K562 (cell line): ENCODE measurements around the gene PTPN11. TPM values are rescaled to one million over a fixed set of nuclear protein-coding genes. Genes with fewer than 3 reads are reported as not detected.

Experiments
- ATAC-seq: fragments of 200-7000 bp; cut with Tn5 transposase; 3 replicates; pipeline ENCODE4 v1.9.1; 2020; ENCODE audit warnings: moderate library complexity
- BruUV-seq: library from RNA; stranded (reverse); fragments of 400-500 nt; replicated peaks from 2 replicates; lab custom pipeline; 2021; lab: Mats Ljungman, UMichigan
- CTCF ChIA-PET: fragments of 300-600 bp; formaldehyde crosslinking; extraction: SDS; loops from one replicate; lab custom pipeline; 2021; ENCODE audit warnings: low intra/inter-chr PET ratio; lab: Yijun Ruan, JAX
- POLR2A ChIA-PET: fragments of 300-600, 350-650 bp; sonication (Branson Sonifier 250); formaldehyde crosslinking; extraction: SDS; loops from one replicate; lab custom pipeline; 2021; ENCODE audit warnings: antibody characterized with exemption, inconsistent platforms; lab: Yijun Ruan, JAX
- DNase-seq, 4 experiments: peaks; one replicate each; pipeline versions ENCODE4 v3.0.0 to v3.0.0-alpha.2; 2011 to 2018; ENCODE audit warnings: low spot score in 3 of 4, mixed read lengths in 3 of 4; ENCODE audit errors: extremely low read depth in 1 of 4
- FAIRE-seq: peaks from 2 replicates; lab custom pipeline; 2011; peaks lifted over from hg19 to GRCh38; lab: Jason Lieb, UNC
- H2AFZ ChIP-seq: 2 replicates; pipeline ENCODE4 v1.6.0; 2011; ENCODE audit warnings: low read depth, low read length, control low read depth, inconsistent platforms
- H3K27ac ChIP-seq: fragments of 200-600 bp; 3 replicates; pipeline ENCODE4 v1.8.0; 2011; ENCODE audit warnings: low read depth, mild to moderate bottlenecking, control low read depth, inconsistent platforms, low read length, moderate library complexity, mixed read lengths; ENCODE audit errors: extremely low read depth
- H3K27me3 ChIP-seq, 2 experiments: fragments of 300-600 bp in 1 of 2; 2 replicates in 1 of 2; 3 replicates in 1 of 2; pipeline versions ENCODE4 v1.6.0 to v1.8.0; 2011; ENCODE audit warnings: inconsistent platforms in 2 of 2, low read length in 2 of 2, mild to moderate bottlenecking in 1 of 2, mixed read lengths in 1 of 2, moderate library complexity in 1 of 2; ENCODE audit not compliant: control insufficient read depth in 2 of 2, insufficient read depth in 2 of 2
- H3K36me3 ChIP-seq: fragments of 300-600 bp; 3 replicates; pipeline ENCODE4 v1.8.0; 2011; ENCODE audit warnings: mild to moderate bottlenecking, low read length, inconsistent platforms; ENCODE audit not compliant: control insufficient read depth, insufficient read depth
- H3K4me1 ChIP-seq, 2 experiments: fragments of 200-600 bp in 1 of 2; replicated peaks in 1 of 2; 2 replicates in 1 of 2; 3 replicates in 1 of 2; pipeline versions ENCODE4 v1.5.1 to v1.8.0; 2011; ENCODE audit warnings: inconsistent platforms in 2 of 2, low read length in 2 of 2, mild to moderate bottlenecking in 1 of 2, mixed read lengths in 1 of 2, moderate library complexity in 1 of 2; ENCODE audit not compliant: control insufficient read depth in 2 of 2, insufficient read depth in 2 of 2
- H3K4me2 ChIP-seq: 2 replicates; pipeline ENCODE4 v1.6.1; 2011; ENCODE audit warnings: low read length, control low read depth, inconsistent platforms, mixed read lengths; ENCODE audit not compliant: insufficient read depth
- H3K4me3 ChIP-seq: fragments of 200-600 bp; sonication (generic), shearing (Covaris generic); 2 replicates; pipeline ENCODE4 v1.5.1; 2016; ENCODE audit warnings: control low read depth, inconsistent platforms
- H3K79me2 ChIP-seq: fragments of 200-600 bp; 3 replicates; pipeline ENCODE4 v1.8.0; 2011; ENCODE audit warnings: low read length, inconsistent platforms; ENCODE audit not compliant: control insufficient read depth, insufficient read depth
- H3K9ac ChIP-seq, 2 experiments: 2 replicates each; pipeline versions ENCODE4 v1.6.0 to v1.6.1; 2011; ENCODE audit warnings: low read depth in 2 of 2, low read length in 2 of 2, control low read depth in 1 of 2, inconsistent platforms in 1 of 2, mild to moderate bottlenecking in 1 of 2, mixed read lengths in 1 of 2; ENCODE audit not compliant: insufficient read depth in 1 of 2
- H3K9me1 ChIP-seq: one replicate; pipeline ENCODE4 v1.6.0; 2011; ENCODE audit warnings: inconsistent platforms, mild to moderate bottlenecking, low read length, moderate library complexity; ENCODE audit not compliant: control insufficient read depth, insufficient read depth
- H3K9me3 ChIP-seq: replicated peaks from 2 replicates; pipeline ENCODE4 v1.5.1; 2011; ENCODE audit warnings: low read depth, low read length, inconsistent platforms; ENCODE audit not compliant: control insufficient read depth, insufficient read depth
- H4K20me1 ChIP-seq: replicated peaks from 2 replicates; pipeline ENCODE4 v1.6.1; 2011; ENCODE audit warnings: low read length, inconsistent platforms, mixed read lengths; ENCODE audit not compliant: control insufficient read depth, insufficient read depth
- MCM5 ChIP-seq: fragments of 450-650 bp; IDR thresholded peaks from 2 replicates; pipeline ENCODE4 v1.6.1; 2016; ENCODE audit warnings: low read depth
- NR2F6 ChIP-seq: fragments of 450-650 bp; formaldehyde crosslinking; IDR thresholded peaks from 2 replicates; pipeline ENCODE4 v1.4.0; 2020; ENCODE audit warnings: mild to moderate bottlenecking
- ZNF239 ChIP-seq: fragments of 250-450 bp; sonication (Bioruptor Pico); IDR thresholded peaks from 2 replicates; pipeline ENCODE4 v1.4.0; 2020; ENCODE audit warnings: mild to moderate bottlenecking
- WGBS: fragments of 100-300 bp; shearing (Covaris generic); methylation state at CpG from one replicate; pipeline ENCODE4 v1.1.6; 2016; ENCODE audit warnings: low coverage, mixed read lengths; ENCODE audit not compliant: insufficient coverage; ENCODE audit errors: missing lambda C conversion rate; 5-methylcytosine and 5-hydroxymethylcytosine counted together
- in situ Hi-C: fragments of 300-500 bp; cut with MboI; formaldehyde crosslinking; loops from 4 replicates; pipeline ENCODE4 v1.15.0; 2018; ENCODE audit warnings: inconsistent platforms, mixed read lengths
- intact Hi-C: fragments of 100-400 bp; cut with micrococcal nuclease; formaldehyde crosslinking; loops from 2 replicates; pipeline ENCODE4 v1.14.2; 2022
- polyA plus RNA-seq, 8 experiments: library from polyadenylated mRNA; depleted of rRNA in 4 of 8; stranded (reverse) in 5 of 8; unstranded in 3 of 8; fragments of >200 nt; fragmentation: Nextera tagmentation in 2 of 8; fragmentation: Illumina TruSeq in 1 of 8; extraction: Ambion mirVana in 2 of 8; extraction: Trizol in 1 of 8; gene quantifications; 2 replicates each; pipeline versions ENCODE4 v1.2.1 to v1.2.3, GENCODE V29; 2011 to 2014; ENCODE audit warnings: inconsistent platforms in 1 of 8, missing spikeins in 1 of 8
- total RNA-seq, 7 experiments: library from RNA; depleted of rRNA in 6 of 7; stranded (reverse); fragments of >200 nt in 6 of 7; fragmentation: Illumina TruSeq in 2 of 7; extraction: Trizol in 2 of 7; gene quantifications; 2 replicates each; pipeline versions ENCODE4 v1.2.1 to v1.2.3, GENCODE V29; 2011 to 2021; ENCODE audit warnings: low replicate concordance in 1 of 7
- TF ChIP-seq, protein P1 (sequence below): fragments of 200-600 bp; sonication (generic); IDR thresholded peaks from one replicate; pipeline ENCODE4 v1.6.1; 2012; ENCODE audit warnings: mild to moderate bottlenecking, low read depth, low read length, inconsistent platforms
- TF ChIP-seq, protein P2 (sequence below): fragments of 450-650 bp; IDR thresholded peaks from 2 replicates; pipeline ENCODE4 v1.6.1; 2016; ENCODE audit warnings: missing biosample characterization, missing genetic modification characterization

PTPN11 gene
- total and polyA plus RNA-seq, 9 of the 15 experiments (the other 6 are each of a cell fraction or from before 2014, with no cell fraction given), result 22.5 to 126 (median 79.7) TPM

DNA sequence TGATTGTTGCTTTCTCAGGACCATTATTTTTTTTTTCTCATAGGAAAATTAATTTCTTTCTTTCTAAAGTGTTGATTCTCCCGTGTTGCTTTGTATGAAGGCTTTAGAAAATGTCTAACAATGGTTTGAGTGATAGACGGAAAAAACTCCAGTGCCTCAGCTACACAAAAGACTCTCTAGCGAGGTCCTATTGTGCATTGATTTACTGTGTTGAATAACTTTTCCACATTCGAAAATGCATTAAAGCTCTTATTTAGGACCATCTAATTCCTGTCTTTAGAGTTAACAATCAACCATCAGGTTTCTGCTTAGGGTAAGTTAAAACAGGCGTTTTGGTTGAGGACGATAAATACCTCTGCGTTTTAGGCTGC lies 99.6 kb downstream of the PTPN11 start:
- in situ Hi-C loops, result no loop called here
- Histone ChIP-seq H4K20me1 (no peaks in the 10 kb centered on the region), H3K9me1 (no peaks in the 10 kb centered on the region), H3K4me1 (peaks cover 0 to 6% of the 10 kb centered on the region in 2 experiments; a peak in 2 of 5 replicates), H3K79me2 (no peaks in the 10 kb centered on the region), H2AFZ (no peak overlapping the region), H3K36me3 (no peaks in the 10 kb centered on the region), H3K9me3 (no peaks in the 10 kb centered on the region), H3K27me3 (peaks cover 12 to 17% of the 10 kb centered on the region in 2 experiments; a peak in 3 of 5 replicates), H3K4me3 (no peak overlapping the region), H3K4me2 (no peak overlapping the region), H3K9ac (no peak overlapping the region), H3K27ac (no peak overlapping the region)
- ATAC-seq (no peak), DNase-seq (no peak), FAIRE-seq (no peak)
- CTCF ChIA-PET, result no interaction called here
- WGBS, result 9% methylated on average over 7 of the region's 7 CpGs
- no TSS peak for BruUV-seq
- intact Hi-C loops, result no loop called here
- TF ChIP-seq, protein P1, sequence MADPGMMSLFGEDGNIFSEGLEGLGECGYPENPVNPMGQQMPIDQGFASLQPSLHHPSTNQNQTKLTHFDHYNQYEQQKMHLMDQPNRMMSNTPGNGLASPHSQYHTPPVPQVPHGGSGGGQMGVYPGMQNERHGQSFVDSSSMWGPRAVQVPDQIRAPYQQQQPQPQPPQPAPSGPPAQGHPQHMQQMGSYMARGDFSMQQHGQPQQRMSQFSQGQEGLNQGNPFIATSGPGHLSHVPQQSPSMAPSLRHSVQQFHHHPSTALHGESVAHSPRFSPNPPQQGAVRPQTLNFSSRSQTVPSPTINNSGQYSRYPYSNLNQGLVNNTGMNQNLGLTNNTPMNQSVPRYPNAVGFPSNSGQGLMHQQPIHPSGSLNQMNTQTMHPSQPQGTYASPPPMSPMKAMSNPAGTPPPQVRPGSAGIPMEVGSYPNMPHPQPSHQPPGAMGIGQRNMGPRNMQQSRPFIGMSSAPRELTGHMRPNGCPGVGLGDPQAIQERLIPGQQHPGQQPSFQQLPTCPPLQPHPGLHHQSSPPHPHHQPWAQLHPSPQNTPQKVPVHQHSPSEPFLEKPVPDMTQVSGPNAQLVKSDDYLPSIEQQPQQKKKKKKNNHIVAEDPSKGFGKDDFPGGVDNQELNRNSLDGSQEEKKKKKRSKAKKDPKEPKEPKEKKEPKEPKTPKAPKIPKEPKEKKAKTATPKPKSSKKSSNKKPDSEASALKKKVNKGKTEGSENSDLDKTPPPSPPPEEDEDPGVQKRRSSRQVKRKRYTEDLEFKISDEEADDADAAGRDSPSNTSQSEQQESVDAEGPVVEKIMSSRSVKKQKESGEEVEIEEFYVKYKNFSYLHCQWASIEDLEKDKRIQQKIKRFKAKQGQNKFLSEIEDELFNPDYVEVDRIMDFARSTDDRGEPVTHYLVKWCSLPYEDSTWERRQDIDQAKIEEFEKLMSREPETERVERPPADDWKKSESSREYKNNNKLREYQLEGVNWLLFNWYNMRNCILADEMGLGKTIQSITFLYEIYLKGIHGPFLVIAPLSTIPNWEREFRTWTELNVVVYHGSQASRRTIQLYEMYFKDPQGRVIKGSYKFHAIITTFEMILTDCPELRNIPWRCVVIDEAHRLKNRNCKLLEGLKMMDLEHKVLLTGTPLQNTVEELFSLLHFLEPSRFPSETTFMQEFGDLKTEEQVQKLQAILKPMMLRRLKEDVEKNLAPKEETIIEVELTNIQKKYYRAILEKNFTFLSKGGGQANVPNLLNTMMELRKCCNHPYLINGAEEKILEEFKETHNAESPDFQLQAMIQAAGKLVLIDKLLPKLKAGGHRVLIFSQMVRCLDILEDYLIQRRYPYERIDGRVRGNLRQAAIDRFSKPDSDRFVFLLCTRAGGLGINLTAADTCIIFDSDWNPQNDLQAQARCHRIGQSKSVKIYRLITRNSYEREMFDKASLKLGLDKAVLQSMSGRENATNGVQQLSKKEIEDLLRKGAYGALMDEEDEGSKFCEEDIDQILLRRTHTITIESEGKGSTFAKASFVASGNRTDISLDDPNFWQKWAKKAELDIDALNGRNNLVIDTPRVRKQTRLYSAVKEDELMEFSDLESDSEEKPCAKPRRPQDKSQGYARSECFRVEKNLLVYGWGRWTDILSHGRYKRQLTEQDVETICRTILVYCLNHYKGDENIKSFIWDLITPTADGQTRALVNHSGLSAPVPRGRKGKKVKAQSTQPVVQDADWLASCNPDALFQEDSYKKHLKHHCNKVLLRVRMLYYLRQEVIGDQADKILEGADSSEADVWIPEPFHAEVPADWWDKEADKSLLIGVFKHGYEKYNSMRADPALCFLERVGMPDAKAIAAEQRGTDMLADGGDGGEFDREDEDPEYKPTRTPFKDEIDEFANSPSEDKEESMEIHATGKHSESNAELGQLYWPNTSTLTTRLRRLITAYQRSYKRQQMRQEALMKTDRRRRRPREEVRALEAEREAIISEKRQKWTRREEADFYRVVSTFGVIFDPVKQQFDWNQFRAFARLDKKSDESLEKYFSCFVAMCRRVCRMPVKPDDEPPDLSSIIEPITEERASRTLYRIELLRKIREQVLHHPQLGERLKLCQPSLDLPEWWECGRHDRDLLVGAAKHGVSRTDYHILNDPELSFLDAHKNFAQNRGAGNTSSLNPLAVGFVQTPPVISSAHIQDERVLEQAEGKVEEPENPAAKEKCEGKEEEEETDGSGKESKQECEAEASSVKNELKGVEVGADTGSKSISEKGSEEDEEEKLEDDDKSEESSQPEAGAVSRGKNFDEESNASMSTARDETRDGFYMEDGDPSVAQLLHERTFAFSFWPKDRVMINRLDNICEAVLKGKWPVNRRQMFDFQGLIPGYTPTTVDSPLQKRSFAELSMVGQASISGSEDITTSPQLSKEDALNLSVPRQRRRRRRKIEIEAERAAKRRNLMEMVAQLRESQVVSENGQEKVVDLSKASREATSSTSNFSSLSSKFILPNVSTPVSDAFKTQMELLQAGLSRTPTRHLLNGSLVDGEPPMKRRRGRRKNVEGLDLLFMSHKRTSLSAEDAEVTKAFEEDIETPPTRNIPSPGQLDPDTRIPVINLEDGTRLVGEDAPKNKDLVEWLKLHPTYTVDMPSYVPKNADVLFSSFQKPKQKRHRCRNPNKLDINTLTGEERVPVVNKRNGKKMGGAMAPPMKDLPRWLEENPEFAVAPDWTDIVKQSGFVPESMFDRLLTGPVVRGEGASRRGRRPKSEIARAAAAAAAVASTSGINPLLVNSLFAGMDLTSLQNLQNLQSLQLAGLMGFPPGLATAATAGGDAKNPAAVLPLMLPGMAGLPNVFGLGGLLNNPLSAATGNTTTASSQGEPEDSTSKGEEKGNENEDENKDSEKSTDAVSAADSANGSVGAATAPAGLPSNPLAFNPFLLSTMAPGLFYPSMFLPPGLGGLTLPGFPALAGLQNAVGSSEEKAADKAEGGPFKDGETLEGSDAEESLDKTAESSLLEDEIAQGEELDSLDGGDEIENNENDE, result no peak
- TF ChIP-seq MCM5 (no peak), NR2F6 (CRISPR knock-in tag) (no peak), ZNF239 (CRISPR knock-in tag) (no peak)
- TF ChIP-seq, protein P2, sequence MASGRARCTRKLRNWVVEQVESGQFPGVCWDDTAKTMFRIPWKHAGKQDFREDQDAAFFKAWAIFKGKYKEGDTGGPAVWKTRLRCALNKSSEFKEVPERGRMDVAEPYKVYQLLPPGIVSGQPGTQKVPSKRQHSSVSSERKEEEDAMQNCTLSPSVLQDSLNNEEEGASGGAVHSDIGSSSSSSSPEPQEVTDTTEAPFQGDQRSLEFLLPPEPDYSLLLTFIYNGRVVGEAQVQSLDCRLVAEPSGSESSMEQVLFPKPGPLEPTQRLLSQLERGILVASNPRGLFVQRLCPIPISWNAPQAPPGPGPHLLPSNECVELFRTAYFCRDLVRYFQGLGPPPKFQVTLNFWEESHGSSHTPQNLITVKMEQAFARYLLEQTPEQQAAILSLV (tag), result no peak
- POLR2A ChIA-PET, result interaction anchor here (0.6 kb wide), 2 partner anchors 9 to 15 kb away, joined by 3 read pairs; no protein-coding TSS in a partner anchor
